Muscle of back (tissue), 11 donors: Measurements from ENCODE around the gene MUC22. TPM values are rescaled to one million over a fixed set of nuclear protein-coding genes. Genes with fewer than 3 reads are reported as not detected.
A peak's percentile ranks its signal among the peaks of the same experiment; 100 is the strongest.
"Not testable (repeated sequence)": the region's sequence is repeated elsewhere in the genome, so short reads cannot be mapped to it uniquely, and the experiment has no call there.

Experiments
- DNase-seq, 3 donors: peaks; one replicate each; pipeline versions ENCODE4 v3.0.0 to v3.0.0-alpha.2; 2013
- polyA plus RNA-seq, 10 donors: library from polyadenylated mRNA; unstranded; fragments of 120-200 nt; gene quantifications; one replicate each; pipeline ENCODE4 v1.2.1, GENCODE V29; 2013; ENCODE audit not compliant: insufficient read length in 10 of 10

The MUC22 gene
- polyA plus RNA-seq, 10 donors, result 0.04 to 1.2 TPM; not detected in 8

GRCh38 chr6:30997301-30997700 lies 13.0 kb upstream of the MUC22 start:
- no peak for DNase-seq

- DNase-seq, result no peak
Observed at GRCh38 chr6:30998785-30999184, 11.5 kb upstream of the MUC22 start.

GRCh38 chr6:31000067-31000860 lies 10.0 kb upstream of the MUC22 start:
- not testable (repeated sequence) for DNase-seq

GRCh38 chr6:31001281-31001888 lies 8.9 kb upstream of the MUC22 start:
- no peak for DNase-seq

- no peak for DNase-seq
Observed at GRCh38 chr6:31002471-31002870, 7.8 kb upstream of the MUC22 start.

GRCh38 chr6:31004794-31005193 lies 5.5 kb upstream of the MUC22 start:
- DNase-seq, result no peak

- no peak for DNase-seq
Observed at GRCh38 chr6:31005249-31006020, 4.8 kb upstream of the MUC22 start.

- DNase-seq, result peak; percentile 16 to 81 (median 37)
Observed at GRCh38 chr6:31007694-31008093, 2.6 kb upstream of the MUC22 start.

- DNase-seq, result no peak
Observed at GRCh38 chr6:31008165-31008564, 2.1 kb upstream of the MUC22 start.

GRCh38 chr6:31009731-31010130 lies 543 bp upstream of the MUC22 start:
- no peak for DNase-seq

GRCh38 chr6:31011153-31011552 lies 879 bp downstream of the MUC22 start:
- no peak for DNase-seq

GRCh38 chr6:31016659-31017299 lies 6.5 kb downstream of the MUC22 start:
- DNase-seq, result no peak

- DNase-seq, result not testable (repeated sequence)
Observed at GRCh38 chr6:31017436-31017835, 7.2 kb downstream of the MUC22 start.

- DNase-seq, result no peak
Observed at GRCh38 chr6:31020057-31020456, 9.8 kb downstream of the MUC22 start.

- DNase-seq, result not testable (repeated sequence)
Observed at GRCh38 chr6:31020631-31021255, 10.5 kb downstream of the MUC22 start.

GRCh38 chr6:31021705-31022531 lies 11.6 kb downstream of the MUC22 start:
- DNase-seq, result not testable (repeated sequence)

GRCh38 chr6:31025595-31025994 lies 15.3 kb downstream of the MUC22 start:
- no peak for DNase-seq

GRCh38 chr6:31031095-31031494 lies 20.8 kb downstream of the MUC22 start:
- no peak for DNase-seq

- DNase-seq, result no peak
Observed at GRCh38 chr6:31033075-31033474, 22.8 kb downstream of the MUC22 start.

GRCh38 chr6:31035862-31036497 lies 25.7 kb downstream of the MUC22 start:
- no peak for DNase-seq
